ENCODE data around the gene GPR161.

- TF ChIP-seq EP300 (IDR thresholded peaks at IDR 0.05; ENCODE audit: low read depth) = no peak
- no peak for TF ChIP-seq POLR2A (IDR thresholded peaks at IDR 0.05)
These were observed 41.3 kb downstream of the GPR161 start for GRCh38 chr1:168095476-168095875.
